Testis (tissue), 3 donors: ENCODE measurements around the gene SPSB1. TPM values are rescaled to one million over a fixed set of nuclear protein-coding genes. Genes with fewer than 3 reads are reported as not detected.

Source experiments
- DNase-seq: peaks from one replicate; pipeline ENCODE4 v3.0.0-alpha.2; 2019
- H3K27ac ChIP-seq, 2 donors: fragments of 200-600 bp; sonication (generic); one replicate each; pipeline ENCODE4 v1.5.1; 2019
- H3K27me3 ChIP-seq: fragments of 200-600 bp; sonication (generic); one replicate; pipeline ENCODE4 v1.5.1; 2019
- H3K36me3 ChIP-seq: fragments of 200-600 bp; sonication (generic); one replicate; pipeline ENCODE4 v1.5.1; 2017; ENCODE audit warnings: low read depth; ENCODE audit errors: missing control alignments
- H3K4me1 ChIP-seq: fragments of 200-600 bp; sonication (generic); one replicate; pipeline ENCODE4 v1.5.1; 2019
- H3K4me3 ChIP-seq, 2 donors: fragments of 200-600 bp; sonication (generic); one replicate each; pipeline ENCODE4 v1.5.1; 2017 to 2019
- H3K9me3 ChIP-seq: fragments of 200-600 bp; sonication (generic); one replicate; pipeline ENCODE4 v1.5.1; 2017
- POLR2A ChIP-seq: fragments of 450-650 bp; IDR thresholded peaks from one replicate; pipeline ENCODE4 v1.6.1; 2017; ENCODE audit warnings: antibody characterized with exemption, mild to moderate bottlenecking, moderate library complexity
- WGBS, 2 donors: methylation state at CpG; one replicate each; pipeline ENCODE4 v1.1.5; 2018; 5-methylcytosine and 5-hydroxymethylcytosine counted together
- intact Hi-C: fragments of 100-400 bp; cut with DNase I; formaldehyde crosslinking; loops from one replicate; pipeline ENCODE4 v1.15.1; 2023; ENCODE audit warnings: low total_unique reads
- polyA plus RNA-seq: library from polyadenylated mRNA; stranded (reverse); fragments of 350-450 nt; fragmentation: Illumina TruSeq; extraction: RNeasy Lipid Tissue Mini Kit (QIAGEN cat#74804); gene quantifications from one replicate; pipeline ENCODE4 v1.2.3, GENCODE V29; 2014; ENCODE audit warnings: low read depth, low replicate concordance; ENCODE audit not compliant: insufficient read depth
- total RNA-seq, 2 donors: library from RNA; depleted of rRNA; stranded (reverse); fragments of >200 nt; gene quantifications; one replicate each; pipeline ENCODE4 v1.2.3, GENCODE V29; 2016
- TF ChIP-seq, protein P1 (sequence below), 3 experiments: fragments of 450-650 bp in 2 of 3; fragments of 200-600 bp in 1 of 3; sonication (generic) in 1 of 3; IDR thresholded peaks; one replicate each; pipeline ENCODE4 v1.5.1; 2016 to 2019; ENCODE audit warnings: antibody characterized with exemption in 3 of 3, mild to moderate bottlenecking in 2 of 3, moderate library complexity in 1 of 3

The SPSB1 gene
- total and polyA plus RNA-seq, 3 donors from 2014 or later, result 19.8 to 37.9 (median 30.0) TPM

DNA sequence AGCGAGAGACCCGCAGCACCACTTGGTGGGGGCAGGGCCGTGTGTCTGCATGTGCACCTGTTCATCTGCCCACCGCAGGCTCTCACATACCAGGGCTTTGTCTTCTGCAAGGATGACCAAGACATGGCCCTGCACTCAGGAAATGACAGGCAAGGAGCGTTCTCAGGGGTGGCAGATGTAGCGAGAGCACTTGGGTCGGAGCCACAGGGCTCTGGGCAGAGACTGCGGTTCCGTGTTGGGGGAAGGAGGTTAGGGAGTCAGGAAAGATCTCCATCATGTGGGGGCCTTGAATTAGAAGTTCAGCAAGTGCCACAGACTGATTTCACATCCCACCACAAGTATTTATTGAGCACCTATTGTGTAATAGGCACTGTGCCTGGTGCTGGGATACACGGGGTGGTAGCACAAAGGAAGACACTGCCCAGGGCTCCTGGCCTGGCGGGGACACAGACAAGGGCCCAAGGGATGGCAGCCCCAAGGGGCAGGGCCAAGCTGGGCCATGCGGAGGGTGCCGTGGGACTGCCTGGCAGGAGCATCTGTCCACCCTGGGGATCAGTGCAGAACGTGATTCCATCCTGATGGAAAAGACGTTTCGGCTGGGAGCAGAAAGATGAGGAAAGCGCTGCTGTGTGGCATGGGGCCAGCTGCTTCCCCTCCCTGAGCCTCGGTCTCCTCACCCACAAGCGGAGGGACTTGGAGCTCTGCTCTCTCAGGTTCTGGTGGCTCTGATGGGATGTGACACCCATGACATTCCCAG lies 11.4 kb upstream of the SPSB1 start:
- Histone ChIP-seq H3K27ac (no peak overlapping the region), H3K27me3 (no peaks in the 10 kb centered on the region), H3K4me3 (no peak overlapping the region), H3K36me3 (no peaks in the 10 kb centered on the region), H3K4me1 (peaks cover 25% of the 10 kb centered on the region), H3K9me3 (no peaks in the 10 kb centered on the region)
- DNase-seq, result no peak
- intact Hi-C loops, result no loop called here
- WGBS, 2 donors, result 52 to 67% methylated on average over 15 to 19 of the region's 19 CpGs
- TF ChIP-seq, protein P1, sequence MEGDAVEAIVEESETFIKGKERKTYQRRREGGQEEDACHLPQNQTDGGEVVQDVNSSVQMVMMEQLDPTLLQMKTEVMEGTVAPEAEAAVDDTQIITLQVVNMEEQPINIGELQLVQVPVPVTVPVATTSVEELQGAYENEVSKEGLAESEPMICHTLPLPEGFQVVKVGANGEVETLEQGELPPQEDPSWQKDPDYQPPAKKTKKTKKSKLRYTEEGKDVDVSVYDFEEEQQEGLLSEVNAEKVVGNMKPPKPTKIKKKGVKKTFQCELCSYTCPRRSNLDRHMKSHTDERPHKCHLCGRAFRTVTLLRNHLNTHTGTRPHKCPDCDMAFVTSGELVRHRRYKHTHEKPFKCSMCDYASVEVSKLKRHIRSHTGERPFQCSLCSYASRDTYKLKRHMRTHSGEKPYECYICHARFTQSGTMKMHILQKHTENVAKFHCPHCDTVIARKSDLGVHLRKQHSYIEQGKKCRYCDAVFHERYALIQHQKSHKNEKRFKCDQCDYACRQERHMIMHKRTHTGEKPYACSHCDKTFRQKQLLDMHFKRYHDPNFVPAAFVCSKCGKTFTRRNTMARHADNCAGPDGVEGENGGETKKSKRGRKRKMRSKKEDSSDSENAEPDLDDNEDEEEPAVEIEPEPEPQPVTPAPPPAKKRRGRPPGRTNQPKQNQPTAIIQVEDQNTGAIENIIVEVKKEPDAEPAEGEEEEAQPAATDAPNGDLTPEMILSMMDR (IDR thresholded peaks at IDR 0.05), result no peak
- TF ChIP-seq POLR2A, result no peak

DNA sequence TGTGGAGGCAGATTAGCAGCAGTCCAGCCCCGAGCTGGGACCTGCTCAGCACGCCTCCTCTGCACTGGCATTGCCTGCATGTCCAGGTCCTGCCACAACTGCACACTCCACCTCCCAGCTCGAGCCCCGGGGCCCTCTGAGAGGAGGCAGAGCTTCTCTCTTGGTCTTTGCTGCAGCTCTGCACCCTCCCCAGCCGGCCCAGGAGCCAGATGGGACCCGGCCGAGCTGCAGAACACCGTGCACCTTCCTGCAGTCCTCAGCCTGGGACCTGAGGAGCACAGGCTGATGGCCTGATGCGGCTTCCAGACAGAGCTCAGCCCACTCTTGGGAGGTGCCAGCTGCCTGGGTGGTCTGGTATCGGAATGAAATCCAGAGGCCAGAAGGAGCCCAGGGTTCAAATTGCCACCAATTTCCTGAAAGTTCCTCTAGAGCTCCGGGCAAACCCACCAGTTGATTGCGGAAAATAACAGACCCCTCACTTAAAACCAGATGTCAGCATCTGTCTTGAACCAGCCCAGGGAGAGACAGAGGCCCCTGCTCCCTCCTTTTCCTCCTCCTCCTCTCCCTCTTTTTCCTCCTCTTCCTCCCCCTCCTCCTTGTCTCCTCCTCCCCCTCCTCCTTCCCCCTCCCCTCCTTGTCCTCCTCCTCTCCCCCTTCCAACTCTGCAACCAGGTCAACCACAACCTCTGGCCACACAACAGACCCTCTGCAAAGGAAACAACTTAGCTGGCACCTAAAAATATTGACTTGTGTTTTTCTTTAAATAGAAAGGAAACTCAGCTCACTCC lies 10.6 kb upstream of the SPSB1 start:
- 34 to 59% methylated on average over 4 to 12 of the region's 12 CpGs for WGBS, 2 donors
- H3K27ac ChIP-seq, result no peak overlapping the region
- no peaks in the 10 kb centered on the region for H3K36me3 ChIP-seq
- peaks cover 25% of the 10 kb centered on the region for H3K4me1 ChIP-seq
- intact Hi-C loops, result no loop called here
- no peak overlapping the region for H3K4me3 ChIP-seq
- no peaks in the 10 kb centered on the region for H3K27me3 ChIP-seq
- TF ChIP-seq POLR2A, result no peak
- TF ChIP-seq, protein P1 (IDR thresholded peaks at IDR 0.05), result no peak
- peak; percentile 52 for DNase-seq
- no peaks in the 10 kb centered on the region for H3K9me3 ChIP-seq

DNA sequence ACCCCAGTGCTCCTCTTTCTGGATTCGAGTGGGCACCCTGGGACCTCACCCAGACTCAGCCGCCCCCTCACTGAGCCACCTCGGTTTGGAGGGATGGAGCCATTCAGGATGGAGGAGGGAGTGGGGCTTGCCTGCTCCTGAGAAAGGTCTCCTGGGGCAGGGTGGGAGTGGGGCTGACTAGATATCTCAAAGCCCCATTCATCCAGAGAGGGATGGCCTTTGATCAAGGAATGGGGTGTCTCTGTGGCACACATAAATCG lies 10.1 kb upstream of the SPSB1 start:
- Histone ChIP-seq H3K4me3 (no peak overlapping the region), H3K36me3 (no peaks in the 10 kb centered on the region), H3K27me3 (no peaks in the 10 kb centered on the region), H3K27ac (no peak overlapping the region), H3K4me1 (peaks cover 25% of the 10 kb centered on the region), H3K9me3 (no peaks in the 10 kb centered on the region)
- WGBS, 2 donors, result 58 to 63% methylated on average over 4 of the region's 4 CpGs
- TF ChIP-seq, protein P1 (IDR thresholded peaks at IDR 0.05), result no peak
- no peak for TF ChIP-seq POLR2A
- intact Hi-C loops, result no loop called here
- no peak for DNase-seq

DNA sequence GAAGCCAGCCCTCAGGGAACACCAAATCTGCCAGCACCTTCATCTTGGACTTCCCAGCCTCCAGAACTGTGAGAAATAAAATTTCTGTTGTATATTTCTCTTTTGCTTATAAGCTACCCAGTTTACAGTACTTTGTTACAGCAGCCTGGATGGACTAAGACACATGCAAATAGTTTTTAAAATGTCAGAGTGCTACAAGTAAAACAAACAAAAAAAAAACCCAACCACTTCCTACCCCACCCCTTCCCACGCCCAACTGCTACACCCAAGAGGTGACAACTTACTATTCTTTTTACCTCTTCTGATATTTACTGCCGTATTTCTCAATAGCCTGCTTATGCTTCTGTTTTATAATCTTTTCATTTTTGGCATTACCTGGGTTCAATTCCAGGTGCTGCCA lies 8.6 kb upstream of the SPSB1 start:
- TF ChIP-seq POLR2A, result no peak
- TF ChIP-seq, protein P1 (IDR thresholded peaks at IDR 0.05), result no peak
- H3K4me3 ChIP-seq, result no peak overlapping the region
- no peaks in the 10 kb centered on the region for H3K27me3 ChIP-seq
- DNase-seq, result no peak
- H3K27ac ChIP-seq, result no peak overlapping the region
- WGBS, 2 donors, result 94 to 95% methylated on average over 2 of the region's 2 CpGs
- H3K4me1 ChIP-seq, result peaks cover 25% of the 10 kb centered on the region
- H3K9me3 ChIP-seq, result no peaks in the 10 kb centered on the region
- intact Hi-C loops, result no loop called here
- H3K36me3 ChIP-seq, result no peaks in the 10 kb centered on the region
